K562 (cell line): ENCODE data around the gene INPP5K. TPM values are rescaled to one million over a fixed set of nuclear protein-coding genes. Genes with fewer than 3 reads are reported as not detected.

Source experiments
- EGR1 ChIP-seq: fragments of 450-650 bp; conservative IDR thresholded peaks from 2 replicates; pipeline ENCODE4 v1.6.1; 2017; ENCODE audit warnings: mild to moderate bottlenecking
- KDM4B ChIP-seq, 2 experiments: fragments of 450-650 bp in 1 of 2; sonication (generic) in 1 of 2; IDR thresholded peaks; 2 replicates each; pipeline ENCODE4 v1.6.1; 2016 to 2017; ENCODE audit warnings: borderline replicate concordance in 2 of 2, antibody characterized with exemption in 1 of 2, low read depth in 1 of 2, mild to moderate bottlenecking in 1 of 2
- MEF2A ChIP-seq: IDR thresholded peaks from 2 replicates; pipeline ENCODE4 v1.6.1; 2011; ENCODE audit warnings: low read depth, mild to moderate bottlenecking, low read length, moderate library complexity; ENCODE audit not compliant: control insufficient read depth
- SUPT5H ChIP-seq: fragments of 450-650 bp; IDR thresholded peaks from 2 replicates; pipeline ENCODE4 v1.6.1; 2016
- TAF9B ChIP-seq: fragments of 450-650 bp; IDR thresholded peaks from 2 replicates; pipeline ENCODE4 v1.6.1; 2018; ENCODE audit warnings: mild to moderate bottlenecking; ENCODE audit not compliant: partially characterized antibody
- polyA plus RNA-seq, 8 experiments: library from polyadenylated mRNA; depleted of rRNA in 4 of 8; stranded (reverse) in 5 of 8; unstranded in 3 of 8; fragments of >200 nt; fragmentation: Nextera tagmentation in 2 of 8; fragmentation: Illumina TruSeq in 1 of 8; extraction: Ambion mirVana in 2 of 8; extraction: Trizol in 1 of 8; gene quantifications; 2 replicates each; pipeline versions ENCODE4 v1.2.1 to v1.2.3, GENCODE V29; 2011 to 2014; ENCODE audit warnings: inconsistent platforms in 1 of 8, missing spikeins in 1 of 8
- total RNA-seq, 7 experiments: library from RNA; depleted of rRNA in 6 of 7; stranded (reverse); fragments of >200 nt in 6 of 7; fragmentation: Illumina TruSeq in 2 of 7; extraction: Trizol in 2 of 7; gene quantifications; 2 replicates each; pipeline versions ENCODE4 v1.2.1 to v1.2.3, GENCODE V29; 2011 to 2021; ENCODE audit warnings: low replicate concordance in 1 of 7
- TF ChIP-seq, protein P1 (sequence below): fragments of 200-800 bp; sonication (Bioruptor generic); IDR thresholded peaks from 2 replicates; pipeline ENCODE4 v1.6.1; 2017; ENCODE audit warnings: missing genetic modification characterization, missing compliant biosample characterization
- TF ChIP-seq, protein P2 (sequence below): sonication (generic); formaldehyde crosslinking; IDR thresholded peaks from 2 replicates; pipeline ENCODE4 v1.5.0; 2020; ENCODE audit warnings: missing genetic modification reagents
- TF ChIP-seq, protein P3 (sequence below), 3 experiments: fragments of 200-800 bp in 1 of 3; fragments of 250-450 bp in 1 of 3; fragments of 450-650 bp in 1 of 3; sonication (Bioruptor Pico) in 1 of 3; sonication (Bioruptor generic) in 1 of 3; formaldehyde crosslinking in 1 of 3; IDR thresholded peaks; 2 replicates each; pipeline versions ENCODE4 v1.6.1 to v1.8.0; 2016 to 2022; ENCODE audit warnings: mild to moderate bottlenecking in 2 of 3, missing genetic modification characterization in 2 of 3, missing compliant biosample characterization in 1 of 3, moderate library complexity in 1 of 3

Gene INPP5K
- total and polyA plus RNA-seq, 9 of the 15 experiments (the other 6 are each of a cell fraction or from before 2014, with no cell fraction given), result 0.63 to 15.1 (median 10.1) TPM

DNA sequence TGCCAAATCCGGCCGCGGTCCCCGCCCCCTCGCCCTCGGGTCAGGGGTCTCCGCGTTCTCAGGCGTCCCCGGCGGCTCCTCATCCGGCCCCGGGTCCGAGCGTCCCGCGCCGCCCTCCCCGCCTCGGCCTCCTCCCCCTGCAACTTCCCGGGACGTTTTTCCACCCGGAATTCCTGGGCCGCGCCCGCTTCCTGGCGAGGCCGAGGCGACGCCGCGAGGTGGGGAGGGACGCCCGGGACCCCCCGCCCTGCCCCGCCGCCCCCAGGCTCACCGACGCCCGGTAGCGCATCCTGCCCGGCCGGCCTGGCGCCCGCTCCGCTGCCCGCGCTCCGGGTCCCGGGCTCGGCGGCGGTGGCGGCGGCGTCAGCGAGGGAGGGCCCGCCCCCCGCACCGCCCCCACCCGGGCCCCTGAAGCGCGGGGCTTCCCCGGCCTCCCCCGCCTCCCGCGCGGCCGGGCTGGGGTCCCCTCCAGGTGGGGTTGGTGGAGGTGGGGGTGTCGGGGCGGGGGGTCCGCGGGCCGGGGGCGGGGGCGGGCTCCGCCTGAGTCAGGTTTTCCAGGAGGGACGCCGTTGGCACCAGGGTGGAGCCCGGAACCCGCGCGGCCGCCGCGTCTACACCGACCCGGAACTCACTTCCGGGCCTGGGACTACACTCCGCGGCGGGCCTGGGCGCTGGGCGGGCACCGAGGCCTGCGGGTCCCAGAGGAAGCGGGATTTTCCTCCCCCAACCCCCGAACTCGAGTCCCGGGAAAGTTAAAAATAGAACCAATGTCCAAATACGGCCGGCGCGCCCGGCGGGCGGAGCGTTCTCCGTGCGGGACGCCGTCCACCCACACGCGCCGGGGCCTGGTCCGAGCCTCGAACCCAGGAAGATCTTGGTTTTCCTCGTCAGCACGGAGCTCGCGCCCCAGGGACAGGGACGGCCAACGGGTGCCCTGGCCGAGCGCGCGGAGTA lies 30.7 kb downstream of the INPP5K start (continued):
- TF ChIP-seq, protein P1, sequence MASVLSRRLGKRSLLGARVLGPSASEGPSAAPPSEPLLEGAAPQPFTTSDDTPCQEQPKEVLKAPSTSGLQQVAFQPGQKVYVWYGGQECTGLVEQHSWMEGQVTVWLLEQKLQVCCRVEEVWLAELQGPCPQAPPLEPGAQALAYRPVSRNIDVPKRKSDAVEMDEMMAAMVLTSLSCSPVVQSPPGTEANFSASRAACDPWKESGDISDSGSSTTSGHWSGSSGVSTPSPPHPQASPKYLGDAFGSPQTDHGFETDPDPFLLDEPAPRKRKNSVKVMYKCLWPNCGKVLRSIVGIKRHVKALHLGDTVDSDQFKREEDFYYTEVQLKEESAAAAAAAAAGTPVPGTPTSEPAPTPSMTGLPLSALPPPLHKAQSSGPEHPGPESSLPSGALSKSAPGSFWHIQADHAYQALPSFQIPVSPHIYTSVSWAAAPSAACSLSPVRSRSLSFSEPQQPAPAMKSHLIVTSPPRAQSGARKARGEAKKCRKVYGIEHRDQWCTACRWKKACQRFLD, result 0 out of 2 replicates have a peak, but pooled peaks have one; percentile 39
- TF ChIP-seq, protein P2, sequence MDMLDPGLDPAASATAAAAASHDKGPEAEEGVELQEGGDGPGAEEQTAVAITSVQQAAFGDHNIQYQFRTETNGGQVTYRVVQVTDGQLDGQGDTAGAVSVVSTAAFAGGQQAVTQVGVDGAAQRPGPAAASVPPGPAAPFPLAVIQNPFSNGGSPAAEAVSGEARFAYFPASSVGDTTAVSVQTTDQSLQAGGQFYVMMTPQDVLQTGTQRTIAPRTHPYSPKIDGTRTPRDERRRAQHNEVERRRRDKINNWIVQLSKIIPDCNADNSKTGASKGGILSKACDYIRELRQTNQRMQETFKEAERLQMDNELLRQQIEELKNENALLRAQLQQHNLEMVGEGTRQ (CRISPR knock-in tag), result no peak
- TF ChIP-seq KDM4B (IDR thresholded peaks at IDR 0.05; ENCODE audit: borderline replicate concordance in 2 of 2, low read depth in 1 of 2), result no peak
- no peak for TF ChIP-seq TAF9B
- TF ChIP-seq, protein P3, sequence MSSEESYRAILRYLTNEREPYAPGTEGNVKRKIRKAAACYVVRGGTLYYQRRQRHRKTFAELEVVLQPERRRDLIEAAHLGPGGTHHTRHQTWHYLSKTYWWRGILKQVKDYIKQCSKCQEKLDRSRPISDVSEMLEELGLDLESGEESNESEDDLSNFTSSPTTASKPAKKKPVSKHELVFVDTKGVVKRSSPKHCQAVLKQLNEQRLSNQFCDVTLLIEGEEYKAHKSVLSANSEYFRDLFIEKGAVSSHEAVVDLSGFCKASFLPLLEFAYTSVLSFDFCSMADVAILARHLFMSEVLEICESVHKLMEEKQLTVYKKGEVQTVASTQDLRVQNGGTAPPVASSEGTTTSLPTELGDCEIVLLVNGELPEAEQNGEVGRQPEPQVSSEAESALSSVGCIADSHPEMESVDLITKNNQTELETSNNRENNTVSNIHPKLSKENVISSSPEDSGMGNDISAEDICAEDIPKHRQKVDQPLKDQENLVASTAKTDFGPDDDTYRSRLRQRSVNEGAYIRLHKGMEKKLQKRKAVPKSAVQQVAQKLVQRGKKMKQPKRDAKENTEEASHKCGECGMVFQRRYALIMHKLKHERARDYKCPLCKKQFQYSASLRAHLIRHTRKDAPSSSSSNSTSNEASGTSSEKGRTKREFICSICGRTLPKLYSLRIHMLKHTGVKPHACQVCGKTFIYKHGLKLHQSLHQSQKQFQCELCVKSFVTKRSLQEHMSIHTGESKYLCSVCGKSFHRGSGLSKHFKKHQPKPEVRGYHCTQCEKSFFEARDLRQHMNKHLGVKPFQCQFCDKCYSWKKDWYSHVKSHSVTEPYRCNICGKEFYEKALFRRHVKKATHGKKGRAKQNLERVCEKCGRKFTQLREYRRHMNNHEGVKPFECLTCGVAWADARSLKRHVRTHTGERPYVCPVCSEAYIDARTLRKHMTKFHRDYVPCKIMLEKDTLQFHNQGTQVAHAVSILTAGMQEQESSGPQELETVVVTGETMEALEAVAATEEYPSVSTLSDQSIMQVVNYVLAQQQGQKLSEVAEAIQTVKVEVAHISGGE (CRISPR knock-in tag; IDR thresholded peaks at IDR 0.05), result peak in 1 of 3 experiments; percentile 43; a peak in 1 of 6 replicates
- peak; percentile 58; the same call in 1 of the 2 replicates for TF ChIP-seq MEF2A
- TF ChIP-seq SUPT5H, result 0 out of 2 replicates have a peak, but pooled peaks have one; percentile 17
- TF ChIP-seq EGR1, result peak; percentile 66
